GM18868 (cell line): Measurements from ENCODE around the gene FBP1.

Experiments
- ATAC-seq: cut with Tn5 transposase; IDR thresholded peaks from one replicate; pipeline ENCODE4 v1.9.1; 2021; ENCODE audit warnings: mild to moderate bottlenecking, moderate library complexity; ENCODE audit not compliant: unreplicated experiment

The FBP1 gene

DNA sequence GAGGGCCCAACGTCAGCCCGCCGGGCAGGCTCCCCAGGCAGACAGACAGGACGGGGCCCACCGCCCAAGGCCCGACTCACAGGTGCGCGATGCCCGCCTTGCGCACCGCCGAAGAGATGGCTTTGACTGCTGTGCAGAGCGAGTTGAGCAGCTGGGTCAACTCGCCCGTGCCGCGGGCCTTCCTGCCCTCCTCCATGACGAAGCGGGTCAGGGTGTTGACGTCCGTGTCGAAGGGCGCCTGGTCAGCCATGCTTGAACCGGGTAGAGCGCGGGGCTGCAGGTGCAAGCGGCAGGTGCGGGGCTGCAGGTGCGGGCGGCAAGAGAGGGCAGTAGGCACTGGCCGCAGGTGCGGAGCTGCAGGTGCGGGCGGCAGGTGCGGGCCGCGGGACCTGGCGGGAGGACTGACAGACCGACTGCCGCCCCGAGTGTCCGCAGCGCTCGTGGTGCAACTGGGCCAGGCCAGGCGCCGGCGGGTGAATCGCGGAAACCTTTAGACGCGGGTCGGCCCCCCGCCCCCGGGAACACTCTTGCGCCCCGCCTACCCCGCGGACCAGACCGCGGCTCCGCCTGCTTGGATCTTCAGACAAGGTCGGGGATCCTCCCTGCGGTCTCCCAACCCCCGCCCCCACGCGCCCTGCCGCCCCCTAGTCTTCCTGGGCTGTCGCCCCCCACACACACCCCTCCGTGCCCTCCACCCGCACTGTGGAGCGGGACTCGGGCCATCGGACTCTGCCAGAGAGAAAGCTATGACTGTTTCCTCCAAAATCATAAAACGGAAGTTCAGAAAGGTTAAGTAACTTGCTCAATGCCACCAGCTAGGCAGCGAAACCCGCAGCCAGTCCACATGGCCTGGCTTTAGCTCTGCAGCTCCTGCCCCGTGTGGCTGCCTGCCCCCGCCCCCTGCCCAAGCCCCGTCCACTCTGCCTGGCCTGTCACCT lies at the start of gene FBP1:
Gene FBP1 (minus strand): TSS at position 458 of the 938 bp plus-strand sequence. CDS start 208 bp downstream, at position 250.
- ATAC-seq = no peak

DNA sequence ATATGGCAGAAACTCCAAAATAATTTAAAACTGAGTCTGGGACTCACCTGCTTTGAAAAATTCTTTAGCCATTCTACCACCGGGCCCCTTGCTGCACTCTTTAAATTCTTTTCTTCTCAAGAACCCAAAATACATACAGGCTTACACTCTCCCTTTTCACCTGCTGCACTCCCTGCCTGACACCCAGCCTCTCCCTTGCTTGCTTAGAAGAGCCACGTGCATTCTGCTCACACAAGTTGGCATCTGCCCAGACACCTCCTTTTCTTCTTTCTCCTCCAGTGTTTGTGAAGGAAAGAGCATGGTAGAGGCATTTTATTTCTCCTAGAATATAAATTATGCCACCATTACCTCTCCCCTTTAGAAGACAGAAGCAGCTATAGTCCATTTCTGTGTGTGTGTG lies 48.1 kb upstream of the FBP1 start:
- ATAC-seq = no peak

GRCh38 chr9:94685359-94685758 lies 46.0 kb upstream of the FBP1 start:
- ATAC-seq = no peak

- ATAC-seq = peak; percentile 72
These were observed 42.2 kb upstream of the FBP1 start for GRCh38 chr9:94681508-94681907.

DNA sequence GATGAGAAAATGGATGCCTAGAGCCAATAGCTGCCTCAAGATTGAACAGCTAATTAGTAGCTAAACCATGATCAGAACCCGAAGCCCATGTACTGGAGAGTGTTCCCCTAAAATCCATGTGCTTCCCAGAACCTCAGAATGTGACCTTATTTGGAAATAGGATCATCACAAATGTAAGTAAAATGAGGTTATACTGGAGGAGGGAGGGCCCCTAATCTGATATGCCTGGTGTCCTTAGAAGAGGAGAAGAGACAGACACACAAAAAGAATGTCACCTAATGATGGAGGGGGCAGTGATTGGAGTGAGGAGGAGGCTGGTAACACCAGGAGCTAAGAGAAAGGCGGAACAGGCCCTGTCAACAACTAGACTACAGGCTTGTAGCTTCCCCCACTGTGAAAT lies 41.3 kb upstream of the FBP1 start:
- ATAC-seq = no peak

- no peak for ATAC-seq
These were observed 40.7 kb upstream of the FBP1 start for GRCh38 chr9:94680020-94680419.

DNA sequence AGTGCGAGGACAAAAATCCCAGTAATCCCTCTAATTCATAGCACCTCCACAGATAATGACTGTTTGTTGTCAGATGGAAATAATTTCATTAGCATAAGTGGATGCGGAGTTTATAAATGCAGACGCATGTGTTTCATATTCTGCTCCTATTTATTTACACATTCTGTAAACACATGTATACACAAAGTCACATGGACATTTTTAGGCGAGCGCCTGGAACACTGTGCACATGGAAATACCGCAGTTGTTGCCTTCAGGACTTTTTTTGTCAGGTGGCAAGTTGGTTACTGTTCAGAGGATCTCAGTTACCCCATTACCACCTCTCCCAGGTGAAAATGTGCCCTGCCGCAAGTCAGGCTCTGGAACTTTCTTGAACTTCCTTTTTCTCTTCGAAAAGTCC lies 40.3 kb upstream of the FBP1 start:
- ATAC-seq = no peak

- ATAC-seq = no peak
These were observed 38.6 kb upstream of the FBP1 start for GRCh38 chr9:94677929-94678328.

DNA sequence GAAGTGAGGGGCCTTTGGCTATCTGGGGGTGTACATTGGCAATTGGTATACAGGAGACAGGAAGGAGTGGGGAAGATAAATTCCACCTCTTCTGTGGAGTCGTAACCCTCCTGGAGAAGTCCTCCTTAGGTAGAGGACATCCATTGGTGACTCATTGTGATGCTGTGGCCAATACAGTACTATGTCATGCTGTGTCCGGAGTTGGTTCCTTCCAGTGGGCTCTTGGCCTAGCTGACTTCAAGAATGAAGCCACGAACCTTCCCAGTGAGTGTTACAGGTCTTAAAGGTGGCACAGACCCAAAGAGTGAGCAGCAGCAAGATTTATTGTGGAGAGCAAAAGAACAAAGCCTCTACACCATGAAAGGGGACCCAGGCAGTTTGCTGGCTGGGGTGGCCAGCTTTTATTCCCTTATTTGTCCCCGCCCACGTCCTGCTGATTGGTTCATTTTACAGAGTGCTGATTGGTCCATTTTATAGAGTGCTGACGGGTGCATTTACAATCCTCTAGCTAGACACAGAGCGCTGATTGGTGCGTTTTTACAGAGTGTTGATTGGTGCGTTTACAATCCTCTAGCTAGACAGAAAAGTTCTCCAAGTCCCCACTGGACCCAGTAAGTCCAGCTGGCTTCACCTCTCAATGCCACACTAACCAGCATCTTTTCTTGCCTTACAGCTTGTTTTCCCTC lies 37.3 kb upstream of the FBP1 start:
- no peak for ATAC-seq

DNA sequence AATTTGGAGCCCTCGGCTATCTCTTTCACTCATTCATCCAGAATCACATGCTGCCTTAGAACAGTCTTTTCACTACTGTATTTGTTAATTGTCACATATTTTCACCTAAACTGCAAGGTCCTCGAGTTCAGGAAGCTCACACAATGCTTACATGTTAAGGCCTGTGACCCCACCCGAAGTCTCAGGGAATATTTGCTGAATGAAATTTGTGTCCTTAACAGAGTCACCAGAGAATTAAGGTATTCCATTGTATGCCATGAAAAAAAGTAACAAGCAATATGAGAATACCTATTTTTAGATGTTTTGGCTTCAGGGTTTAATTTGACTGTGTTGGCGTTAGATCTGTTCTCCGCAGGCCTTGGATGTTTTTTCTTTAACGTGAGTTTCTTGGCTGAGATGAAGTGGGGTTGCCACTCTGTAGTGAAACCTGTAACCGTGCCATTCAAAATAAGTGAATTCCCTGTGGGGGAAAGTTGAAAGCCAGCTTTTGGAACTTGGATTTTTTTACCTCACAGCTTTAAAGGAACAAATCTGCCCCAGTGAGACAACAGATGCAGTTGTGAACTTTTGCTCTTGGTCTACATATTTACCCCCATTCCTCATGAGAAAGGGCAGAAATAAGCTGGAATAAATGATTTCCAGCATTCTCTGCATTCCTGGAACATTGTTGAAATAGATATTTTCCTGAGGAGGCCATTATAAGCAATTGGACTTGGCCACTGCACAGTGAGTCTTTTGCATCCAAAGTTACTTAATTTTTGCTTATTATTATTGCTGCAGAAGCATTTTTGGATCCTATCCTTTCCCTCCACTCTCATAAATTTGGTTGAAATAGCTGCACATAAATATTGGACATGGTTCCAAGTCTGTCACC lies 35.9 kb upstream of the FBP1 start:
- no peak for ATAC-seq

DNA sequence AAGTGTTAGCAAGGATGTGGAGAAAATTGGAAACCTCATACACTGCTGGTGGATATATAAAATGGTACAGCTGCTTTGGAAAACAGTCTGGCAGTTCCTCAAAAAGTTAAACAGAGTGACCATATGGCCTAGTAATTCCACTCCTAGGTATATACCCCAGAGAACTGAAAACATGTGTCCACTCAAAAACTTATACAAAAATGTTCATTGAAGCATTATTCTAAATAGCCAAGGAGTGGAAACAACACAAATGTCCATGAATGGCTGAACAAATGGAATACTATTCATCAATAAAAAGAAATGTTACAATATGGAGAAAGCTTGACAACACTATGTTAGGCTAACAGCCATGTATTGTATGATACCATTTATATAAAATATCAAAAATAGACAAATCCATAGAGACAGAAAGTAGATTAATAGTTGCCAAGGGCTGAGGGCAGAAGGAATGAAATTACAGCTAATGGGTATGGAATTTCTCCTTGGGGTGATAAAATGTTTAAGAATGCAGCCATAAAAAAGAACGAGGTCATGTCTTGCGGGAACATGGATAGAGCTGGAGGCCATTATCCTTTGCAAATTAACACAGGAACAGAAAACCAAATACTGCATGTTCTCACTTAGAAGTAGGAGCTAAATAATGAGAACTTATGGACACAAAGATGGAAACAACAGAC lies 33.6 kb upstream of the FBP1 start:
- ATAC-seq = no peak

- ATAC-seq = peak; percentile 78
These were observed 29.8 kb upstream of the FBP1 start for GRCh38 chr9:94668928-94669729.

GRCh38 chr9:94668418-94668927 lies 29.2 kb upstream of the FBP1 start:
- ATAC-seq = no peak

GRCh38 chr9:94666364-94667099 lies 27.2 kb upstream of the FBP1 start:
- ATAC-seq = no peak

- no peak for ATAC-seq
These were observed 26.3 kb upstream of the FBP1 start for GRCh38 chr9:94665613-94666012.

DNA sequence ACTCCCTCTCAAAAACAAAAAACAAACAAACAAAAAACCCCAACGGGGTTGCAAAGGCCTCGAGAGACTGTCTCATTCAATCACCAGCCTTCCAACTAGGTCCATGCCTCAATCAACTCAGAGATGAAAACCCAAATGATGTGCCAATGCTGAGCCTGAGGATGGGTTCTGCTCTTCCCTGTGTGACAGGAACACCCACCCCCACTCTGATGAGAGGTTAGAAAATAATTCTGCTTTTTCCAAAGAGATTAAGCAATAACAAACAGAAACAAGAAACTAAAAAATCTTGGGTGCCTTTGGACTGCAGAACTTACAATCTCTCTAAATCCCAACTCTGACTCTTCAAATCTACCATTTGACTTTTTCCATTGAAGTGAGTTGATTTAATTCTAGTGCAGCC lies 25.5 kb upstream of the FBP1 start:
- ATAC-seq = no peak

GRCh38 chr9:94663640-94664039 lies 24.3 kb upstream of the FBP1 start:
- ATAC-seq = no peak

- no peak for ATAC-seq
These were observed 23.8 kb upstream of the FBP1 start for GRCh38 chr9:94663140-94663539.
